UCSD-AML1 (cell line): ENCODE data around the gene DNA2.

ENCODE experiments used
- DNase-seq: peaks from one replicate; lab custom pipeline; 2025; ENCODE audit not compliant: unreplicated experiment; lab: John Stamatoyannopoulos, UW

DNA2 gene

GRCh38 chr10:68365611-68366010 is 106.2 kb downstream of the DNA2 start:
- DNase-seq: no peak

- no peak for DNase-seq
These were observed 107.5 kb downstream of the DNA2 start for GRCh38 chr10:68364101-68364886.
